Left lung (tissue), 10 donors: ENCODE results near the gene PHACTR3. TPM values are rescaled to one million over a fixed set of nuclear protein-coding genes. Genes with fewer than 3 reads are reported as not detected.

Experiments used
- ATAC-seq: fragments of 200-7000 bp; cut with Tn5 transposase; one replicate; pipeline ENCODE4 v1.9.1; 2020; ENCODE audit warnings: moderate library complexity
- DNase-seq, 4 donors: peaks; one replicate each; pipeline ENCODE4 v3.0.0-alpha.2; 2013 to 2020
- H3K27ac ChIP-seq, 2 donors: fragments of 200-600 bp; sonication (generic) in 1 of 2; one replicate each; pipeline versions ENCODE4 v1.5.0 to v1.8.0; 2020 to 2021
- H3K27me3 ChIP-seq, 2 donors: fragments of 200-600 bp; sonication (generic) in 1 of 2; one replicate each; pipeline versions ENCODE4 v1.5.0 to v1.8.0; 2020 to 2021
- H3K36me3 ChIP-seq, 2 donors: fragments of 200-600 bp; sonication (generic) in 1 of 2; one replicate each; pipeline versions ENCODE4 v1.5.0 to v1.8.0; 2020 to 2021
- H3K4me1 ChIP-seq, 2 donors: fragments of 200-600 bp; one replicate each; pipeline ENCODE4 v1.8.0; 2021
- H3K4me3 ChIP-seq, 2 donors: fragments of 200-600 bp; sonication (generic) in 1 of 2; one replicate each; pipeline versions ENCODE4 v1.5.0 to v1.8.0; 2020 to 2021; ENCODE audit warnings: mild to moderate bottlenecking in 1 of 2
- H3K9me3 ChIP-seq, 2 donors: fragments of 200-600 bp; sonication (generic) in 1 of 2; one replicate each; pipeline versions ENCODE4 v1.5.0 to v1.8.0; 2020 to 2021
- intact Hi-C, 2 donors: fragments of 100-400 bp; cut with DNase I; formaldehyde crosslinking; loops; one replicate each; pipeline versions ENCODE4 v1.11.2 to v1.14.2; 2022
- polyA plus RNA-seq, 6 donors: library from polyadenylated mRNA; unstranded; fragments of 120-200 nt; gene quantifications; one replicate each; pipeline ENCODE4 v1.2.1, GENCODE V29; 2013; ENCODE audit not compliant: insufficient read length in 6 of 6
- total RNA-seq, 2 donors: library from RNA; stranded (reverse); fragmentation: NEBNext Ultra II Directional; extraction: Animal tissue kit (Norgen Biotek cat#: 25700); gene quantifications; one replicate each; pipeline ENCODE4 v1.2.1, GENCODE V29; 2021
- TF ChIP-seq, protein P1 (sequence below), 2 donors: fragments of 200-600 bp; sonication (generic) in 1 of 2; IDR thresholded peaks; one replicate each; pipeline versions ENCODE4 v1.5.0 to v1.8.0; 2021; ENCODE audit warnings: antibody characterized with exemption in 2 of 2
- donor health status: DM: no; HTN: yes; CAD: no.
- donor health status: DM: no; HTN: no; CAD: no.

PHACTR3 gene
- total and polyA plus RNA-seq, 8 donors = 3.5 to 14.5 (median 4.4) TPM

DNA sequence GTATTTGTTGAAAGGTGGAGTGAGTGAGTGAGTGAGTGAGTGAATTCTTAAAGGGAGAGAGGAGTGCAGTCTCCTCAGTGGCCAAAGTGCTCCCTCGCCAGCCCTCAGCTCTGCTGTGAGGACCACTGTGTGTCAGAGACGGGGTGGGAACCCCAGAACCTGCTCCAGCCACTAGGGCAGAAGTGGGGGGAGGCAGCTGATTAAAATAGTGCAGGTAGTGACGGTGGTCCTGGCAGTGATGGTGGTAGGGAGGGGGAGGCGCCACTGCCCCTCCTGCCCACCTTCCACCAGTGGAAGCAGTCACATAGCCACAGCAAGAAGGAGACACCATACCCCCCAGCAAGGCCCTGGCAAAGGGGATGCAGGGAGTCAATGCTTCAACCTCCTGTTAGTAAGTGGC is 133.5 kb downstream of the PHACTR3 start:
- Histone ChIP-seq H3K36me3 (no peaks in the 10 kb centered on the region), H3K4me3 (no peak overlapping the region), H3K4me1 (no peaks in the 10 kb centered on the region), H3K27me3 (peaks cover 0 to 96% of the 10 kb centered on the region in 2 donors), H3K27ac (no peak overlapping the region), H3K9me3 (no peaks in the 10 kb centered on the region)
- DNase-seq (peak in 1 of 4 donors; percentile 14), ATAC-seq (no peak)
- TF ChIP-seq, protein P1, sequence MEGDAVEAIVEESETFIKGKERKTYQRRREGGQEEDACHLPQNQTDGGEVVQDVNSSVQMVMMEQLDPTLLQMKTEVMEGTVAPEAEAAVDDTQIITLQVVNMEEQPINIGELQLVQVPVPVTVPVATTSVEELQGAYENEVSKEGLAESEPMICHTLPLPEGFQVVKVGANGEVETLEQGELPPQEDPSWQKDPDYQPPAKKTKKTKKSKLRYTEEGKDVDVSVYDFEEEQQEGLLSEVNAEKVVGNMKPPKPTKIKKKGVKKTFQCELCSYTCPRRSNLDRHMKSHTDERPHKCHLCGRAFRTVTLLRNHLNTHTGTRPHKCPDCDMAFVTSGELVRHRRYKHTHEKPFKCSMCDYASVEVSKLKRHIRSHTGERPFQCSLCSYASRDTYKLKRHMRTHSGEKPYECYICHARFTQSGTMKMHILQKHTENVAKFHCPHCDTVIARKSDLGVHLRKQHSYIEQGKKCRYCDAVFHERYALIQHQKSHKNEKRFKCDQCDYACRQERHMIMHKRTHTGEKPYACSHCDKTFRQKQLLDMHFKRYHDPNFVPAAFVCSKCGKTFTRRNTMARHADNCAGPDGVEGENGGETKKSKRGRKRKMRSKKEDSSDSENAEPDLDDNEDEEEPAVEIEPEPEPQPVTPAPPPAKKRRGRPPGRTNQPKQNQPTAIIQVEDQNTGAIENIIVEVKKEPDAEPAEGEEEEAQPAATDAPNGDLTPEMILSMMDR (IDR thresholded peaks at IDR 0.05) = no peak
- intact Hi-C loops = no loop called here

DNA sequence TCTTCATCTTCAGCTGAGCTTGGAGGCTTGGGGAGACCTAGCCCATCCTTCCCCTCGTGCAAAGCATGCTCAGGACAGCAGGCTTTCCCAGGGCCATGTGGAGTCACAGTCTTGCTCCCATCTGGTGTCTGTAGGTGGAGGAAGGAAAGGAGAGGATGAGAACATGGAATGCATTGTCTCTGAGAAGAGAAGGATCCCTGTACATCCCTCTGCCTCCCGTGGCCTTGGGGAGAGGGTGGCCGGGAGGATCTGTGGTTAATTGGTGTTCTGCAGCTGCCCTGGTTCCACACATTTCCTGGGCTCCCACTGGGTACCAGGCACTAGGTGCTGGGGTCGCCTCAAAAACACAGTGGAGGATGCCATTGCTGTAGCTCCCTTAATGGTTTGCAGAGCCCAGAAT is 134.5 kb downstream of the PHACTR3 start:
- Histone ChIP-seq H3K36me3 (no peaks in the 10 kb centered on the region), H3K4me3 (no peak overlapping the region), H3K27ac (no peak overlapping the region), H3K9me3 (no peaks in the 10 kb centered on the region), H3K27me3 (peaks cover 0 to 96% of the 10 kb centered on the region in 2 donors), H3K4me1 (no peaks in the 10 kb centered on the region)
- no peak for ATAC-seq
- intact Hi-C loops = no loop called here
- TF ChIP-seq, protein P1 (IDR thresholded peaks at IDR 0.05) = no peak
- peak in 1 of 4 donors; percentile 9 for DNase-seq

DNA sequence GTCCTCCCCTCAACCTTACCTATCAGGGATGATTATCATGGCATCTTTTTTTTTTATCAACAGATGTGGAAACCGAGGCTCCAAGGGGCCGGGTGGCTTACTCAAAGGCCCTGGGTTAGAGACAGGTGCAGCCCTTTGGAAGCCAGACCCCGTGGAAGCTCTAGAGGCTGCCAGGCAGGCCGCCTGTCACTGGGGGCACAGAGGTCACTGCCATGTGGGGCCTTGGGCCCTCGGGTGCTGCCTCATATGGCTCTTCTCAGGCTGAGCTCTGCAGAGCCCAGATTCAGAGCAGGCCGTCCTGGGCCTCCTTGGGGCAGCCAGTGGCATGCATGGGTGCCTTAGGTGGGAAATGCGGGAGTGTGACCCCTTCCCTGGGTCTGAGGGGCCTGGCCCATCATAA is 136.3 kb downstream of the PHACTR3 start:
- H3K9me3 ChIP-seq = no peaks in the 10 kb centered on the region

DNA sequence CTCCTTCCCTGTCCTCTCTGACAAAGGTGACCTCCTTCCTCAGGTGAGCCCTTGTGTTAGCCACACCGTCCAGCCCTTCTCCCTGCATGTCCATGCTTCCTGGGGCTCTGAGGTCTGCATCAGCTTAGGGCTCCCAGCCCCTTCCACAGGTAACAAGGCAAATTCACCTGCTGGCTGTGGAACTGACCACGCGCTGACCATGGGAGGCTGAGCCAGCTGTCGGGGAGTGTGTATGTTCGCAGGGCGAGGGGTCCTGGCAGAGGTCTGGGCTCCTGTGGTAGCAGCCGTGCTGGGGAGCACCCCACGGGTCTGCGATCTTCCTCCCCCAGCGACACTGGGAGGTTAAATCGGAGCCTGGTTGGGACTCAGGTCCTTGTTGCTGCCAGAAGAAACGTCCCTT is 136.7 kb downstream of the PHACTR3 start:
- H3K36me3 ChIP-seq = no peaks in the 10 kb centered on the region
- no peaks in the 10 kb centered on the region for H3K9me3 ChIP-seq
- H3K4me1 ChIP-seq = no peaks in the 10 kb centered on the region
- intact Hi-C loops = no loop called here
- H3K27ac ChIP-seq = no peak overlapping the region
- H3K4me3 ChIP-seq = no peak overlapping the region
- TF ChIP-seq, protein P1 (IDR thresholded peaks at IDR 0.05) = no peak
- H3K27me3 ChIP-seq = peaks cover 0 to 96% of the 10 kb centered on the region in 2 donors
- ATAC-seq = no peak
- DNase-seq = no peak

More for the DNA sequence above, 136.3 kb downstream of the PHACTR3 start:
- Histone ChIP-seq H3K4me1 (no peaks in the 10 kb centered on the region), H3K4me3 (no peak overlapping the region), H3K36me3 (no peaks in the 10 kb centered on the region), H3K27ac (no peak overlapping the region), H3K27me3 (peaks cover 0 to 96% of the 10 kb centered on the region in 2 donors)
- ATAC-seq (no peak), DNase-seq (no peak)
- TF ChIP-seq, protein P1 (IDR thresholded peaks at IDR 0.05) = no peak
- intact Hi-C loops = no loop called here

DNA sequence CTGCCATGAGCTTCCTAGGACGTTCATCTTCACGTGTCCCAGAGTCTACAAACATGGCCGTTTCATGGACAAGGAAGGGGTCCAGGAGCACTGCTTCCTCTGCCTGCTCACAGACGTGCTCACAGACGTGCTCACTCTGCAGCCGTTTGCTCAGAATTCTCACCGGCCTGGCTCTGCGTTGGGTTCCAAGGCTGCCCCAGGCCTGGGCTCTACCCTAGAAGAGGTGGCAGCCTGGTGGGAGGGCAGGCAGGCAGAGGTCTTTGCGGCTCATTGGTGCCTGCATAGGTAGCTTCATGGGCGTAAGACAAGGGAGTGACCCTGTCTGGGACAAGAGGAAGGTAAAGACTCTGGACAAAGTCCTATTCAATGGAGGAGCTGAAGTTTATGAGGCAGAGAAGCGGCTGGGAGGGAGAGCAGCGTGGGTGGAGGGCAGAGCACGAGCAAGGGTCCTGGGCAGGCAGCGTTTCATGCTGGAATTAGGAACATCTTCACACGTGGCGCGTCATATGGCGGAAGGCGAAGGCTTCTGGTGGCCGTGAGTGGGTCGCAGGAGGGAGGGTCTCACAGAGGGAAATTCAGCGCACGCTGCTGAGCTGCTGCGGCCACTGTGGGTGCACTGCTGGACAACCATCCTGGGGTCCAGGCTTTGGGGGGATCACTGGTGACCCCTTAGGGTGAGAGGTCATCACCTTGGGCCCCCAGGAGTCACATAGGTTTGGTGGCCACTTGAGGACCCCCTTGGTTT is 138.2 kb downstream of the PHACTR3 start:
- Histone ChIP-seq H3K27me3 (peaks cover 0 to 93% of the 10 kb centered on the region in 2 donors), H3K4me3 (no peak overlapping the region), H3K9me3 (no peaks in the 10 kb centered on the region), H3K4me1 (no peaks in the 10 kb centered on the region), H3K36me3 (no peaks in the 10 kb centered on the region), H3K27ac (no peak overlapping the region)
- intact Hi-C loops = no loop called here
- TF ChIP-seq, protein P1 (IDR thresholded peaks at IDR 0.05) = no peak
- no peak for DNase-seq
- ATAC-seq = no peak
